HG02970 (cell line): ENCODE results near the gene SPEG.

Experiments used
- ATAC-seq: cut with Tn5 transposase; IDR thresholded peaks from one replicate; pipeline ENCODE4 v1.9.1; 2021; ENCODE audit warnings: mild to moderate bottlenecking, moderate library complexity, moderate number of reproducible peaks; ENCODE audit not compliant: unreplicated experiment, low FRiP score

Gene SPEG

DNA sequence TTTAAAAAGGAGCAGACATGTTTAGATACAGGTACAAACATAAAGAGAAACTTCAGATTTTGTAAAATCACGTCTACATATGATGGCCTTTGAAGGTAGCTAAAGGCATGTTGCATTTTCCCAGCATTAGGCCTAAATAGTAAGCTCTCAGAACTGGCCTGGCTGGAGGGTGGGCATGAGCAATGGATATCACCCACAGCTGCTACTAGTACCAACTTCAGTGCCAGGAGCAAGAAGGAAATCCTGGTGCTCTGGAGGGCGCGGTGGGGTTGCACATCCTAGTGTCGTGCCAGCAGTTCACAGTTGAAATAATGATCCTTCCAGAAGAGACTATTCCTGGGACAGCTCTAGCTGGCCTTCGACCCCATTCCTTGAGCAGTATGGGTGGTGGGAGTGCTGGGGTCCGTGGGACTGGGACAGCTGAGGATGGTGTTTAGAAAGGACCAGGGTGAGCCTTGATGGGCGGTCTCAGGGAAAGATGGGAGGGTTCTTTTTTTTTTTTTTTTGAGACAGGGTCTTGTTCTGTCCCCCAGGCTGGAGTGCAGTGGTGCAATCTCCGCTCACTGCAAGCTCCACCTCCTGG is 11.6 kb upstream of the SPEG start:
- no peak for ATAC-seq

DNA sequence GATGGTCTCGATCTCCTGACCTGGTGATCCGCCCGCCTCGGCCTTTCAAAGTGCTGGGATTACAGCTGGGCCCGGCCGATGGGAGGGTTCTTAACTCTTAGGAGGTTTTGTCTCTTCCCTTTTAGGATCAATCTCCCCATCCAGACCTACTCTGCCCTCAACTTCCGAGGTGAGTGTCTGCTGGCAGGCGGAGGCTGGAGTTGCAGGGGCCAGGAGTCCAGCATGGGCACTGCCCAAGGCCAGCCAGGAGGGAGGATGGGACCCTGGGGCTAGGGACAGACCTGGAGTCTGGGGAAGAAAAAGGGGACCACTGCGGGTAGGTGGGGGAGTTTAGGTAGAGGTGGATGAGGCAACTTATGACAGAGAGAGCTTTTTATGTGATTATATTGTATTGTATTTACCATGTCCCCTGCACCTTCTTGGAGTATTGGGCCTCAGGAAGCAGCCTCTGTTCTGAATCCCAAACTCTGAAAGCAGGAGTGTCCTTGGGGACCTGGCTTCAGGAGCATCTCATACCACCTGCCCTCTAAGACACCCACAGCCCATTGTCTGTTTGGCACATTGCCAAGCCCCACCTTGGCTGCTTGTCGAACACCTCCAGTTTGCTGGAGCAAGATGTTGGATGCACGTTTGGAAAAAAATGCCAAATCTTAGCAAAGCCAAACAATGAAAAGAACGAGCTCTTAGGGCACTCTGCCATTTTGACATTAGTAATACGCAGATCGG is 10.8 kb upstream of the SPEG start:
- ATAC-seq, result no peak

DNA sequence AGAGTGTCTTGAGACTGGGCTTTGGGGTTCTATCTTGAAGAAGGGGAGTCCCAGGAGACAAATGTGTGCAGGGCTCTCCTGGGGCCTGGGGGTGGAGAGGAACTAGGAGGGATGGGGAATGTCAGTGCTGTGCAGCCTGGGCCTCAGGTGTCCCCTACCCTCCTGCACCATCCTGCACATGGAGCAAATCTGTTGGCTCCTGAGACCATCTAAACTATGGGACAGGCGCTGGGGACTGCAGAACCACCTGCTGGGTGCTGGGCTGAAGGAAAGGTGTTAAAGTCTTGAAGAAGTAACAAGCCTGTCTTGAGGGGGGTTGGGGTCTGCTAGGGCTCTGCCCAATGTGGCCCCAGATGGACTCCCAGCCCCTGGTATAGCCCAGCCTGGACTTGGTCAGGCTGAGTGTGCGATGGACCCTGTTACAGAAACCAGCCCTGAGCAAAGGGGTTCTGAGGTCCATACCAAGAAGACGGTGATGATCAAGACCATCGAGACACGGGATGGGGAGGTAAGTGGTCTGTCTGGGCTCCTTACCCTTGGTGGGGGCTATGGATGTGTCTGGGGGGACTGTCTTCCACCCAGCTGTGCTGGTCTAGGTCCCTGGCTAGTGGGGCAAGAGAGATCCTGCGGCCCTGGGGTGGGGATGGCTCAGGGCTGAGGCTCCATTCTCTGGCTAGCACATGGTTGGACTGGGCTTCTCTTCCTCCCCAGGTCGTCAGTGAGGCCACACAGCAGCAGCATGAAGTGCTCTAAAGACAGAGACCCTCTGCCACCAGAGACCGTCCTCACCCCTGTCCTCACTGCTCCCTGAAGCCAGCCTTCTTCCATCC is 9.2 kb upstream of the SPEG start:
- no peak for ATAC-seq

DNA sequence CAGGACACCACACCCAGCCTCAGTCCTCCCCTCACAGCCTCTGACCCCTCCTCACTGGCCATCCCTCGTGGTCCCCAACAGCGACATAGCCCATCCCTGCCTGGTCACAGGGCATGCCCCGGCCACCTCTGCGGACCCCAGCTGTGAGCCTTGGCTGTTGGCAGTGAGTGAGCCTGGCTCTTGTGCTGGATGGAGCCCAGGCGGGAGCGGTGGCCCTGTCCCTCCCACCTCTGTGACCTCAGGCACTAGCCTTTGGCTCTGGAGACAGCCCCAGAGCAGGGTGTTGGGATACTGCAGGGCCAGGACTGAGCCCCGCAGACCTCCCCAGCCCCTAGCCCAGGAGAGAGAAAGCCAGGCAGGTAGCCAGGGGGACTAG is 8.6 kb upstream of the SPEG start:
- no peak for ATAC-seq

DNA sequence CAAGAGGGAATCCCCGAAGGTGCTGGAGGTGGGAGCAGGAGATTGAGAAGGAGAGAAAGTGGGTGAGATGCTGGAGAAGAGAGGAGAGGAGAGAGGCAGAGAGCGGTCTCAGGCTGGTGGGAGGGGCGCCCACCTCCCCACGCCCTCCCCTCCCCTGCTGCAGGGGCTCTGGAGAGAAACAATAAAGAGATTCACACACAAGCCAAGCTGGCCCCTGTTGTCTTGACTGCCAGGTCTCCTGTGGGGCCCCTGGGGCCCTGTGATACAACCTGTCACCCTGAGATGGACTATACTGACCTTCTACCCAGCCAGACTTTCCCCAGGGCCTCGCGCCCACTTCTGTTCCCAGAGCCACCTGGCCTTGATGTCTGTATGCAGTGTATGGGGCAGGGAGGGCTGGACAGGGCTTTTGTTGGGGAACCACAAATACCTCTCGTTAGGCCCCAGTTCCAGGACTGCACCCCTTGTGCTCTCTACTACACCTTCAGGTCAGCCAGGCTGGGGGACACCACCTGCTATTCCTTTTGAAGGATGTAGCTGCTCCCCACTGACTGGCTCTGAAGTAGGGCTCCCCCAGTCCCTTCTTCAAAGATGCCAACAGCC is 8.0 kb upstream of the SPEG start:
- no peak for ATAC-seq

DNA sequence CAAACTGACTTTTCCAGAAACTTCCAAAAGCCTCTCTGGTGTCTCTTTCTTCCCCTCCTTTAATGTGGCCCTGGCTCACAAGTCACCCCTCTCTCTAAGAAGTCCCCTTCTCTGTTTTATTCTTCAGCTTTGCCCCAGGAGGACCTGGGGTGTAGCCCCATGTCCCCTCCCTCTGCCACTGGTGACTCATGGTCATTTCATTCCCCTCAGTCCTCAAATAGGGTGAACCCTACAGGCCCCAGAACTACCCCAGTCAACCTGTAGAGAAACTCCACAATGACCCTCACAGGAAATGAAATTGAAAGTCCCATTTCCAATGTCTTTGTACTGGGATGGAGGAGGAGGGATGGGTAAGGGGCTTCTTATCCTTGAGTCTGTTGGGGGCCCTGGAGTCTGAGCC is 6.2 kb upstream of the SPEG start:
- no peak for ATAC-seq

DNA sequence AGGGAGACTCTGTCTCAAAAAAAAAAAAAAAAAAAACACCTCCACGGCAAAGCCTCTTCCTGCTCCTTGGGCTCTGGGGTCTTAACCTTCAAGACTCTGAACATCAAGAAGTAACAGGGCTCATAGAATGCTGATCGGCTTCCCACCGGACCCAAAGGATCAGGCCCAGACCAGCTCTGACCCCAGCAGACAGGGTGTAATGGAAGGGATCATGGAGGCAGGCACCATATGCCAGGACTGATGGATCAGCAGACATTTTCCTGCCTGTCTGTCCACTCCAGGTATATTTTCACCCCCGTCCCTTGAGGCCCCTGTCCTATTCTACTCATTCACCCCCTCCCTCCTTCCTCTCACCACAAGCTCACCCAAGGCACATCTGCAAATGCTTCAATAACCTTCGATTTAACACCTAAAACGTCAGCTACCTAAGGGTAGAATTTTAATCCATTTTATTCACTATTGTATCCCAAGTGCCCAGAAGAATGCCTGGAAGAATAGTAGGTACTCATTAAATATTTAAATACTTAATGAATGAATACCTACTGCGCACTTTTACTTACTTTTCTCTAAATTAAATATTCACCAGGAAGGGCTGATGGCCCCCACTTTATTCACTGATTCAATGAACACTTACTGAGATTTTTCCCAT is 4.6 kb upstream of the SPEG start:
- no peak for ATAC-seq

DNA sequence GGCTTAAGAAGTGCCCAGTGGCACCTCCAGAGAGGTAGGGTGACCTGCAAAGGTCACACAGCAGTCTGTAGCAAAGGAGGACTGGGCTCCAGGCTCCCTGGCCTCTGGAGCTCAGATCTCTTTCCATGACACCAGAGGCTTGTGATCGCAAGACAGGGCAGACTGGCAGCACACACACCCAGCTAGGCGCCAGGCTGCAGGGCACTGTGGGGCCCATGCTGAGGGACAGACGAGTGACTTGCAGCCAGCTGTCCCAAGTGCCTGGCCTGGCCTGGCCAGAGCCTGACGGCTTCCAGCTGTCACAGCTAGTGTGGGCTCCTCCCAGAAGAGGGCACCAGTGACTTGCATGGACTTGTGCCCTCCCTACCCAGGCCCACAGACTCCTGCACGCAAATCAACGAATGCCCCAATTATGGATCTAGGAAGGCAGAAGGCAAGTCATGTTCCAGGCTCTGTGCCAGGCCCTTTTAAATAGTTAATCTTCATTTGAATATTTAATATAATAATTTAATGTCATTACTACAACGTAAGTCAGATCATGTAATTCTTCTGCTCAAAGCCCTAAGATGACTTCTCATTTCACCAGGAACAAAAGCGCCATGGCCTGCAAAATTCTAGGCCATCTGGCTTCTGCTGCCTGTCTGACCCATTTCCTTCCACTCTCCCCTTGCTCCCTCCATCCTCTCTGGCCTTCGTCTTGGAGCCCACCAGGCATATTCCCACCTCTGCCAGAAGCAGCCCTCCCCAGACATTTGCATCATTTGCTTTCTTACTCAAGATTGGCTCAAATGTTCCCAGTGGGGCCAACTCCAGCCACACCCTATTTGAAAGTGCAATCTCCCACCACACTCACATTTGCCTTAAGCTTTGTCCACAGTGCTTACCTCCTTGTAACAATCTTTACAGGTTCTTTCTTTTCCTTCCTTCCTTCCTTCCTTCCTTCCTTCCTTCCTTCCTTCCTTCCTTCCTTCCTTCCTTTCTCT is 3.7 kb upstream of the SPEG start:
- no peak for ATAC-seq

DNA sequence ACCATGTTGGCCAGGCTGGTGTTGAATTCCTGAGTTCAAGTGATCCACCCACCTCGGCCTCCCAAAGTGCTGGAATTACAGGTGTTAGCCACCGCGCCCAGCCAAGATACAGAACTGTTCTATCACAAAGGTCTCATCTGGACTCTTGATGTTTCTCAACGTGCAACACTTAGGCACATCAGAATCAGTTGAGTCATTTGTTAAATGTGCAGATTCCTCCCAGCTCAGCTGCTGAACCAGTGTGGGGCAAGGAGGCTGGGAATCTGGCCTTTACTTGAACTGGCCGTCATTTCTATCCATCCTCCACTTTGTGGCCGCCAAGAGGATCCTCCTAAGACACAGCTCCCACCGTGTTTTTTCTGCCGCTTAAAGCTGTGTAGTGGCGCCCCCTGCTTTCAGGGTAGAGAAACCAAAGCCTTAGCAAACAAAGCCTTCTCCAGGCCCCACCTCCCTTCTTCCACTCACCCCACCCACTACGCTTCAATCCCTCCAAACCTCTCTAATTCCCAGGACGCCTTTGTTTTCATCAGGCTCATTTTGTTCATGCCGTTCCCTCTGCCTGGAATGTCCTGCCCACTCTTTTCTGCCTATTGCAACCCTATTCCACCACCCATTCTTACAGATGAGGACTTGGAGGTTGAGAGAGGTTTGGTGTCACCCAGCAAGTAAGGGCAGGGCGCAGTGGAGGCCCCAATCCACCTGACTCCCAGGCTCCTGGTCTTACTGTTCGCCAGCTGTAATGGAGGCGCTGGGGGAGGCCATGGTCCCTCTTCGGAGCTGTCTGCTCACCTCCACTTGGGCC is 776 bp upstream of the SPEG start:
- ATAC-seq, result no peak

DNA sequence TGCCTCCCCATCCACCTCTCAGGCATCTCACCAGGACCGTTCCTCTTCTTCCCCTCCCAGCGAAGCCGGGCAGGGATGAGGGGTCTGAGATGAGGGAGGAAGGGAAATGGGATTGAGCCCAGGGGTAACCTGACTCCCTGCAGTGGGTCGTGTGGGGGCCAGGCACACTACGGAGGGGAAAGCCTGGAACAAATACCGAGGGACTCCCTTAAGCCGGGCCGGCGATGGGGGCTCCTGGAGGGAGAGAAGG is 250 bp upstream of the SPEG start:
- no peak for ATAC-seq

DNA sequence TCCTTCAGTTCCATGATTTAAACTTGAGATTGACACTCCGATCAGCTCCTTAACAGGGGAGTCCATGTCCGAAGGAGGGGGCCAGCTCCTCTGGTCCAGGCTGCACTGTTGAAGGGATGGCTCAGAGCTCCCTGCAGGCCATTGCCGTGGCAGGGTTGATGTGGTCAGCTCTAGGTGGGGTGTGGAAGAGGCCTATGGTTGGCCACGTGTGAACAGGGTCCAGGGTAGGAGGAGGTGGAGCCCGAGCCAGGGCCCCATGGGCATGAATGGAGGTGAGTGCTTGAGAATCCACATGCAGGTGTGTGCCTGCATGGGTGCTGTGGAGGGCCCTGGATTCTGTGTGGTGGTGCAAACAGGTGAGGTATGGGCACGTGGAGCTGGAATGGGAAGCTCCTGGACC is 1.1 kb downstream of the SPEG start:
- no peak for ATAC-seq

DNA sequence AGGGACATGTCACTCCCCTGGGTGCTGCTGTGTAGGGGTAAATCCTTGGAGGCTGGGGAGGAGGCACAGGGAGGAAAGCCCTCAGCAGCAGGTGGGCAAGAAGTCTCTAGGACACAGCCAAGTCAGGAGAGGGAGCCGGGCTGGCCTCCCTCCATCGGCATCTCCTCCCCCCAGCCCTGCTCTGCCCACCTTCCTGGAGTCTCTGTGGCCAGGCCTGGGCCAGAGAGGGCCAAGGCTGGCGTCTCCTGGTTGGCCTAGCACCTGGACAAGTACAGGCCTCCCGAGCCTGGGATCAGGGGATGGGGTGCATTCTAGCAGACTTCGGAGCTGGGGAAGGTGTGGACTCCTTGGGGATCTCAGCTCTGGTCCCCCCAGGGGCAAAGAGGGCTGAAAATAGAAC is 1.8 kb downstream of the SPEG start:
- no peak for ATAC-seq

DNA sequence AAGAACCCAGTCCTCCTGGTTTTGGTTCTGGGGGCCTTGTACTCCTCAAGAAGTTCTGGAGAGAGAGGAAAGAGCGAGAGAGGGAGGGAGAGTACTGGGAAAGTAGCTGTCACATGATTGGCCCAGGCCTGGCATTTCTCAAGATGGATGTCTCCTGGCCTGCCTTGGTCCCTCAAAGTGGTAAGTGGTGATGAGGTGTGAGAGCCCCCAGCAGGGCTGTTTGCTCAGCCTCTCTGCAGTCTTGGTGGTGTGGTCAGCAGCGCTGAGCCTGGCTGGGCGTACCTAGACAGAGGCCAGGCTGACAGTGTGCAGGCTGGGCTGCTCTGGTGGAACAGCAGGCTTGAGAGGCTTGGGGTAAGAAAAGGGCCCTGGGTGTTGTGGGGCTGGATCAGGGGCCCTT is 2.5 kb downstream of the SPEG start:
- no peak for ATAC-seq

DNA sequence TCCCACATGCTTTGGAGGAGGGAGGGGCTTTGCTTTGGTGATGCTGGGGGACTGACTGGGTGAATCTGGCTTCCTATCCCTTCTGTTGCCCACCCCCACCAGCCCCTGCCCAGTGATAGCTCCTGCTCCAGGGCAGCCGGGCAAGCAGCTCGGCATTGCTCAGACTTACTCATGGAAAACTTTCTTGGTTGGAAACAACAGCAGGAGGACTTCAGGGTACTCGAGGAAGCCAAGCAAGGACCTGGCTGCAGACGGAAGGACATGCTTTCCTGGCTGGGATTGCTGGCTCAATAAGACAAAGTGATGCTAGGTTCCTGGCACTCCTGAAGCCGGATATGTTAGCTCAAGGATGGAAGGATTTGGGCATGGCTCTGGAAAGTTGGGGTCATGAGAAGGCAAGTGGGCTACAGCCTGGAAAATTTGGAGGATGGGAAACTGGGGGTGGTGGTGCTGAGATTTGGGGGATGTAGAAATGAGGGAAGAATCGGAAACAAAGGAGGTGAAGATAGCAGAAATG is 3.1 kb downstream of the SPEG start:
- ATAC-seq, result no peak

DNA sequence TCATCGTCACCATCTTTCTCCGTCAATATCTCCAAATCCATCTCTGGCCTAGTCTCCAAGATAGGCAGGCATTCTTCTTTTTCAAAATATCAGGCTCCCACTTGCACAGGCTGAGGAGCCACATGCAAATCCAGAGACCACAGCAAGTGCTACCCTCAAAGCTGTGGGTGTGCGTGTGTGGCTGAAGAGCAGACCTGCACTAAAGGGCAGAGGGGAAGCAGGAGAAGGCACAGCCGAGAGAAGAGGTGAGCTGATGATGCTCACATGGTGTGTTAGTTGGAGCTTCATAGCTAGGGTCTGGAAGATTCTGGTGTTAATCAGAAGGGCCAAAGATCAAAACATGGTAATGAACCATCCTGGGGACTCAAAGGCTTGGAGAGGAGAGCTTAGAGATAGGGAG is 3.8 kb downstream of the SPEG start:
- no peak for ATAC-seq

DNA sequence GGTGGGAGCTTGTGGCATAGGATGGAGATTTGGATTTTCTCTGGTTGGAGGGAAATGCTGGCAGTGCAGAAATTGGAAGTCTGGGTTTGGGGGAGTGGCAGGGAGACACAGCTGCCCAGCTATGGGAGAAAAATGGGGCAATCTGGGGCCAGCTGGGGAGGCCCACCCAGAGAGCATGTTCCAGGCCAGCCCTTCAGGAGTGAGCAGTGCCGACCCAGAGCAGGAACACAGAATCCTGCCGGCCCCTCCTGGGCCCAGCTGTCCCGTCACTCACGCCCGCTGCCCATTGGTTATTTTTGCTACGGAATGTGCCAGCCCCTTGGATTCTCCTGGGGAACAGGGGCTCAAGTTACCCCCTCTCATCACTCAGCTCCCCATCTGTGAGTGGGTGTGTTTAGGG is 4.9 kb downstream of the SPEG start:
- ATAC-seq, result no peak

DNA sequence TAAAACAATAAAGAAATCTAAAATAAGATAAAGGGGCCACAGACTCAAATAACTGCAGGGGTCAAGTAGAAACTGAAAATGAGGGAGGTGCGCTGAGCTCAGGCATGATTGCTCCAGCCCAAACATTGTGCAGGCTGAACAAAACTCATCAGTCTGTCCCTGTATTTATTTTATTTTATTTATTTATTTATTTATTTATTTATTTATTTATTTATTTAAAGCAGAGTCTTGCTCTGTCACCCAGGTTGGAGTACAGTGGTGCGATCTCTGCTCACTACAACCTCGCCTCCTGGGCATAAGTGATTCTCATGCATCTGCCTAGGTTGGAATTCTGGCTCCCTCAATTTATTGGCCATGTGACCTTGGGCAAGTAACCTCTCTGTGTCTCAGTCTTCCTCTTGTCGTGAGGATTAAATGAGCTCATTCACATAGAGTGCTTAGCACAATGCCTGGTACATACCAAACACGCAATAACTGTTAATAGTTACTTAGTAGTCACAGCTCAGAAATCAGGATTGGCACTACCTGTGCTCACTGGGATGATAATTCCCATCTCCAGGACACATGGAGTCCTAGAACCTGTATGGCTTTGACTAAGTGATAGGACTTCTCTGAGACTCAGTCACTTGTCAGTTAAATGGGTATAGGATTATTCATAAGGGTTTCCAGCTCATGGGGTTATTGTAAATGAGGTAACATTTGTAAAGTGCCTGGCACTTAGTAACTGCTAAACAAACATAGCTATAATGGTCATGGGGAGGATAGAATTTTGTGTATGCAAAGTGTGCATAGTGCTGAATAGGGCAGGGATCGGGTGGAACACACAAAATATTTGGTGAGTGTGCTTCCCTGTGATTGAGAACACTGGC is 6.0 kb downstream of the SPEG start:
- ATAC-seq, result no peak
